Neural cell (in vitro differentiated cells): ENCODE results near the gene NSUN4.
"Not testable (repeated sequence)": the region's sequence is repeated elsewhere in the genome, so short reads cannot be mapped to it uniquely, and the experiment has no call there.

Experiments
- EP300 ChIP-seq: fragments of 450-650 bp; conservative IDR thresholded peaks from 2 replicates; pipeline ENCODE4 v1.6.1; 2014; ENCODE audit warnings: antibody characterized with exemption, mild to moderate bottlenecking, moderate library complexity; ENCODE audit not compliant: poor library complexity, severe bottlenecking
- EZH2 ChIP-seq: fragments of 200-600, 300-800 bp; shearing (Covaris generic), sonication (generic); IDR thresholded peaks from 2 replicates; pipeline ENCODE4 v1.6.1; 2014; ENCODE audit warnings: antibody characterized with exemption, low read length, borderline replicate concordance, mild to moderate bottlenecking; ENCODE audit not compliant: insufficient read depth, poor library complexity, severe bottlenecking
- MXI1 ChIP-seq: fragments of 450-650 bp; conservative IDR thresholded peaks from 2 replicates; pipeline ENCODE4 v1.6.1; 2014; ENCODE audit warnings: antibody characterized with exemption, mild to moderate bottlenecking; ENCODE audit not compliant: poor library complexity, severe bottlenecking
- POLR2AphosphoS5 ChIP-seq: IDR thresholded peaks from 2 replicates; pipeline ENCODE4 v1.6.1; 2012
- RAD21 ChIP-seq: fragments of 450-650 bp; conservative IDR thresholded peaks from 2 replicates; pipeline ENCODE4 v1.6.1; 2014; ENCODE audit warnings: antibody characterized with exemption, mild to moderate bottlenecking, moderate library complexity
- SMC3 ChIP-seq: fragments of 450-650 bp; conservative IDR thresholded peaks from 2 replicates; pipeline ENCODE4 v1.6.1; 2014; ENCODE audit warnings: antibody characterized with exemption, mild to moderate bottlenecking, moderate library complexity; ENCODE audit not compliant: poor library complexity
- TAF1 ChIP-seq: IDR thresholded peaks from 2 replicates; pipeline ENCODE4 v1.6.1; 2012; ENCODE audit warnings: low read depth
- TF ChIP-seq, protein P1 (sequence below): fragments of 450-650 bp; IDR thresholded peaks from 2 replicates; pipeline ENCODE4 v1.5.1; 2014; ENCODE audit warnings: antibody characterized with exemption, mild to moderate bottlenecking, moderate library complexity; ENCODE audit not compliant: poor library complexity, severe bottlenecking
- TF ChIP-seq, protein P2 (sequence below): IDR thresholded peaks from 2 replicates; pipeline ENCODE4 v1.6.1; 2012; ENCODE audit warnings: borderline replicate concordance

DNA sequence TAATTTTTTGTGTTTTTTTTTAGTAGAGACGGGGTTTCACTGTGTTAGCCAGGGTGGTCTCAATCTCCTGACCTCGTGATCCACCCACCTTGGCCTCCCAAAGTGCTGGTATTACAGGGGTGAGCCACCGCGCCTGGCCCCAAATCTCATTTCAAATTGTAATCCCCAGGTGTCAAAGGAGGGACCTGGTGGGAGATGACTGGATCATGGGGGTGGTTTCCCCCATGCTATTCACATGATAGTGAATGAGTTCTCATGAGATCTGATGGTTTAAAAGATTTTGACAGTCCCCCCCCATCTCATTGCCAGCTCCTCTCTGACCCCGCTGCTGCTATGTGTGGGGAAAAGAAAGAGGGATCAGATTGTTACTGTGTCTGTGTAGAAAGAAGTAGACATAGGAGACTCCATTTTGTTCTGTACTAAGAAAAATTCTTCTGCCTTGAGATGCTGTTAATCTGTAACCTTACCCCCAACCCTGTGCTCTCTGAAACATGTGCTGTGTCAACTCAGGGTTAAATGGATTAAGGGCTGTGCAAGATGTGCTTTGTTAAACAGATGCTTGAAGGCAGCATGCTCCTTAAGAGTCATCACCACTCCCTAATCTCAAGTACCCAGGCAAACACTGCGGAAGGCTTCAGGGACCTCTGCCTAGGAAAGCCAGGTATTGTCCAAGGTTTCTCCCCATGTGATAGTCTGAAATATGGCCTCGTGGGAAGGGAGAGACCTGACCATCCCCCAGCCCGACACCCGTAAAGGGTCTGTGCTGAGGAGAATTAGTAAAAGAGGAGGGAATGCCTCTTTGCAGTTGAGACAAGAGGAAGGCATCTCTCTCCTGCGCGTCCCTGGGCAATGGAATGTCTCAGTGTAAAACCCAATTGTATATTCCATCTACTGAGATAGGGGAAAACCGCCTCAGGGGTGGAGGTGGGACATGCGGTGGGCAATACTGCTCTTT is 20.4 kb upstream of the NSUN4 start:
- TF ChIP-seq, protein P1, sequence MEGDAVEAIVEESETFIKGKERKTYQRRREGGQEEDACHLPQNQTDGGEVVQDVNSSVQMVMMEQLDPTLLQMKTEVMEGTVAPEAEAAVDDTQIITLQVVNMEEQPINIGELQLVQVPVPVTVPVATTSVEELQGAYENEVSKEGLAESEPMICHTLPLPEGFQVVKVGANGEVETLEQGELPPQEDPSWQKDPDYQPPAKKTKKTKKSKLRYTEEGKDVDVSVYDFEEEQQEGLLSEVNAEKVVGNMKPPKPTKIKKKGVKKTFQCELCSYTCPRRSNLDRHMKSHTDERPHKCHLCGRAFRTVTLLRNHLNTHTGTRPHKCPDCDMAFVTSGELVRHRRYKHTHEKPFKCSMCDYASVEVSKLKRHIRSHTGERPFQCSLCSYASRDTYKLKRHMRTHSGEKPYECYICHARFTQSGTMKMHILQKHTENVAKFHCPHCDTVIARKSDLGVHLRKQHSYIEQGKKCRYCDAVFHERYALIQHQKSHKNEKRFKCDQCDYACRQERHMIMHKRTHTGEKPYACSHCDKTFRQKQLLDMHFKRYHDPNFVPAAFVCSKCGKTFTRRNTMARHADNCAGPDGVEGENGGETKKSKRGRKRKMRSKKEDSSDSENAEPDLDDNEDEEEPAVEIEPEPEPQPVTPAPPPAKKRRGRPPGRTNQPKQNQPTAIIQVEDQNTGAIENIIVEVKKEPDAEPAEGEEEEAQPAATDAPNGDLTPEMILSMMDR = not testable (repeated sequence)
- TF ChIP-seq RAD21, SMC3, EP300, EZH2, POLR2AphosphoS5, MXI1, TAF1: not testable (repeated sequence)
- TF ChIP-seq, protein P2, sequence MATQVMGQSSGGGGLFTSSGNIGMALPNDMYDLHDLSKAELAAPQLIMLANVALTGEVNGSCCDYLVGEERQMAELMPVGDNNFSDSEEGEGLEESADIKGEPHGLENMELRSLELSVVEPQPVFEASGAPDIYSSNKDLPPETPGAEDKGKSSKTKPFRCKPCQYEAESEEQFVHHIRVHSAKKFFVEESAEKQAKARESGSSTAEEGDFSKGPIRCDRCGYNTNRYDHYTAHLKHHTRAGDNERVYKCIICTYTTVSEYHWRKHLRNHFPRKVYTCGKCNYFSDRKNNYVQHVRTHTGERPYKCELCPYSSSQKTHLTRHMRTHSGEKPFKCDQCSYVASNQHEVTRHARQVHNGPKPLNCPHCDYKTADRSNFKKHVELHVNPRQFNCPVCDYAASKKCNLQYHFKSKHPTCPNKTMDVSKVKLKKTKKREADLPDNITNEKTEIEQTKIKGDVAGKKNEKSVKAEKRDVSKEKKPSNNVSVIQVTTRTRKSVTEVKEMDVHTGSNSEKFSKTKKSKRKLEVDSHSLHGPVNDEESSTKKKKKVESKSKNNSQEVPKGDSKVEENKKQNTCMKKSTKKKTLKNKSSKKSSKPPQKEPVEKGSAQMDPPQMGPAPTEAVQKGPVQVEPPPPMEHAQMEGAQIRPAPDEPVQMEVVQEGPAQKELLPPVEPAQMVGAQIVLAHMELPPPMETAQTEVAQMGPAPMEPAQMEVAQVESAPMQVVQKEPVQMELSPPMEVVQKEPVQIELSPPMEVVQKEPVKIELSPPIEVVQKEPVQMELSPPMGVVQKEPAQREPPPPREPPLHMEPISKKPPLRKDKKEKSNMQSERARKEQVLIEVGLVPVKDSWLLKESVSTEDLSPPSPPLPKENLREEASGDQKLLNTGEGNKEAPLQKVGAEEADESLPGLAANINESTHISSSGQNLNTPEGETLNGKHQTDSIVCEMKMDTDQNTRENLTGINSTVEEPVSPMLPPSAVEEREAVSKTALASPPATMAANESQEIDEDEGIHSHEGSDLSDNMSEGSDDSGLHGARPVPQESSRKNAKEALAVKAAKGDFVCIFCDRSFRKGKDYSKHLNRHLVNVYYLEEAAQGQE = not testable (repeated sequence)
